ENCODE measurements around the gene C1QL1. TPM values are rescaled to one million over a fixed set of nuclear protein-coding genes. Genes with fewer than 3 reads are reported as not detected.

The C1QL1 gene
- total RNA-seq, 4 donors from 2014 or later = not detected

GRCh38 chr17:44941712-44942331 lies 26.3 kb downstream of the C1QL1 start:
- Histone ChIP-seq H3K27ac (no peak overlapping the region), H3K36me3 (no peaks in the 10 kb centered on the region), H3K27me3 (peaks cover under 1 to 3% (median 3%) of the 10 kb centered on the region in 3 donors), H3K9me3 (no peaks in the 10 kb centered on the region), H3K4me3 (no peak overlapping the region), H3K4me1 (no peaks in the 10 kb centered on the region)
- ATAC-seq (no peak), DNase-seq (no peak)
- TF ChIP-seq POLR2A (IDR thresholded peaks at IDR 0.05) (no peak), CTCF (IDR thresholded peaks at IDR 0.05 in 4 of 5, conservative IDR thresholded peaks at IDR 0.05 in 1 of 5) (no peak)
- intact Hi-C loops (cut with DNase I; ENCODE audit: low total_unique reads) (no loop called here), in situ Hi-C loops (cut with MboI; ENCODE audit: low sequenced_read_pairs in 4 of 4) (no loop called here)

GRCh38 chr17:44940768-44941167 lies 27.3 kb downstream of the C1QL1 start:
- in situ Hi-C loops (cut with MboI; ENCODE audit: low sequenced_read_pairs in 4 of 4) = no loop called here
- Histone ChIP-seq H3K4me3 (no peak overlapping the region), H3K27me3 (peaks cover 0 to 3% (median 0%) of the 10 kb centered on the region in 3 donors), H3K4me1 (no peaks in the 10 kb centered on the region), H3K9me3 (no peaks in the 10 kb centered on the region), H3K36me3 (no peaks in the 10 kb centered on the region), H3K27ac (no peak overlapping the region)
- DNase-seq (no peak), ATAC-seq (no peak)
- no peak for TF ChIP-seq CTCF (IDR thresholded peaks at IDR 0.05 in 4 of 5, conservative IDR thresholded peaks at IDR 0.05 in 1 of 5)
- no peak for TF ChIP-seq POLR2A (IDR thresholded peaks at IDR 0.05)
- intact Hi-C loops (cut with DNase I; ENCODE audit: low total_unique reads) = no loop called here

GRCh38 chr17:44940317-44940716 lies 27.8 kb downstream of the C1QL1 start:
- Histone ChIP-seq H3K4me1 (no peaks in the 10 kb centered on the region), H3K27ac (no peak overlapping the region), H3K36me3 (no peaks in the 10 kb centered on the region), H3K4me3 (no peak overlapping the region), H3K27me3 (peaks cover 0 to 3% (median 0%) of the 10 kb centered on the region in 3 donors), H3K9me3 (no peaks in the 10 kb centered on the region)
- DNase-seq = no peak
- no peak for ATAC-seq
- intact Hi-C loops (cut with DNase I; ENCODE audit: low total_unique reads) (no loop called here), in situ Hi-C loops (cut with MboI; ENCODE audit: low sequenced_read_pairs in 4 of 4) (no loop called here)
- TF ChIP-seq CTCF (IDR thresholded peaks at IDR 0.05 in 4 of 5, conservative IDR thresholded peaks at IDR 0.05 in 1 of 5) (no peak), POLR2A (IDR thresholded peaks at IDR 0.05) (no peak)

GRCh38 chr17:44935116-44935515 lies 33.0 kb downstream of the C1QL1 start:
- DNase-seq = no peak
- no peaks in the 10 kb centered on the region for H3K36me3 ChIP-seq
- ATAC-seq = no peak
- no peaks in the 10 kb centered on the region for H3K9me3 ChIP-seq
- H3K4me1 ChIP-seq = no peaks in the 10 kb centered on the region
- H3K27ac ChIP-seq = no peak overlapping the region
- intact Hi-C loops (cut with DNase I; ENCODE audit: low total_unique reads) (no loop called here), in situ Hi-C loops (cut with MboI; ENCODE audit: low sequenced_read_pairs in 4 of 4) (no loop called here)
- TF ChIP-seq CTCF (IDR thresholded peaks at IDR 0.05 in 4 of 5, conservative IDR thresholded peaks at IDR 0.05 in 1 of 5) = no peak
- TF ChIP-seq POLR2A (IDR thresholded peaks at IDR 0.05) = no peak
- H3K4me3 ChIP-seq = no peak overlapping the region
- no peaks in the 10 kb centered on the region for H3K27me3 ChIP-seq

- Histone ChIP-seq H3K36me3 (no peaks in the 10 kb centered on the region), H3K4me1 (no peaks in the 10 kb centered on the region), H3K27me3 (no peaks in the 10 kb centered on the region), H3K9me3 (no peaks in the 10 kb centered on the region), H3K4me3 (no peak overlapping the region), H3K27ac (no peak overlapping the region)
- no peak for TF ChIP-seq CTCF (IDR thresholded peaks at IDR 0.05 in 4 of 5, conservative IDR thresholded peaks at IDR 0.05 in 1 of 5)
- no peak for TF ChIP-seq POLR2A (IDR thresholded peaks at IDR 0.05)
- intact Hi-C loops (cut with DNase I; ENCODE audit: low total_unique reads) (no loop called here), in situ Hi-C loops (cut with MboI; ENCODE audit: low sequenced_read_pairs in 4 of 4) (no loop called here)
- ATAC-seq (no peak), DNase-seq (no peak)
Measured at GRCh38 chr17:44934745-44935105, 33.4 kb downstream of the C1QL1 start.

Measured in gastrocnemius medialis (tissue), 4 donors.